HG03039 (cell line): ENCODE measurements around the gene SEMA3B.
"Not testable (repeated sequence)": the region's sequence is repeated elsewhere in the genome, so short reads cannot be mapped to it uniquely, and the experiment has no call there.

Source experiments
- ATAC-seq: cut with Tn5 transposase; IDR thresholded peaks from one replicate; pipeline ENCODE4 v1.9.1; 2021; ENCODE audit warnings: mild to moderate bottlenecking, moderate library complexity; ENCODE audit not compliant: unreplicated experiment

Gene SEMA3B

GRCh38 chr3:50271314-50271936 lies 2.5 kb downstream of the SEMA3B start:
- no peak for ATAC-seq

DNA sequence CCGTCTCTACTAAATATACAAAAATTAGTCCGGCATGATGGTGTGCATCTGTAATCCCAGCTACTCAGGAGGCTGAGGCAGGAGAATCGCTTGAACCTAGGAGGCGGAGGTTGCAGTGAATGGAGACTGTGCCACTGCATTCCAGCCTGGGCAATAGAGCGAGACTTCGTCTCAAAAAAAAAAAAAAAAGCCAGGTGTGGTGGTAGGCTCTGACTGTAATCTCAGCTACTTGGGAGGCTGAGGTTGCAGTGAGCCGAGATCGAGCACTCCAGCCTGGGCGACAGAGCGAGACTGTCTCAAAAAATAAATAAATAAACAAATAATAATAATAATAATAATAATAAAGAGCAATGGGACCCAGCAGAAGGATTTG lies 3.6 kb downstream of the SEMA3B start:
- not testable (repeated sequence) for ATAC-seq

DNA sequence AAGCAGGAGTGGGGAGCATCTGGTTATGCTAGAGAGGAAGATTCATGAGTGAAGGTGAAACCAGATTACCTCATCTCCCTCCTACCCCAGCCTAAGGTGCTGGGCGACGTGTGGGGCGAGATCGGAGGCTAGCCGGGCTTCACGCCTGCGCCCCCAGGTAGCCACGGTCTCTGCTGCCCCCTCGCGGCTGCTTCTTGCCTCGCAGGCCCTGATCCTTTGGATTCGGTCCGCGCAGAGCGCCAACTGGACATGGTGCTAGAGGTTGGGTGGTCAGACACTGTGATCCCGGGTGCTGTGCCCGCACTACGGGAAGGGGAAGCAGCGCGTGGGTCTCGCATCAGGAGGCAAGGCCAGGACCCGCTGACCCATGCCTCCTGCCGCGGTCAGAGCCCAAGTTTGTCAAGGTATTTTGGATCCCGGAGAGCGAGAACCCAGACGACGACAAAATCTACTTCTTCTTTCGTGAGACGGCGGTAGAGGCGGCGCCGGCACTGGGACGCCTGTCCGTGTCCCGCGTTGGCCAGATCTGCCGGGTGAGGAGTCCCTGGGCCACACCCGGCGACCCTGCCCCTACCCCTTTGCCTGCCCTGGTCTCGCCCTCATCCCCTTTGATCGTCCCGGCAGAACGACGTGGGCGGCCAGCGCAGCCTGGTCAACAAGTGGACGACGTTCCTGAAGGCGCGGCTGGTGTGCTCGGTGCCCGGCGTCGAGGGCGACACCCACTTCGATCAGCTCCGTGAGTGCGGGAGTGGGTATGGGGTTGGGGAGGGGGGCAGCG lies 4.2 kb downstream of the SEMA3B start:
- peak; percentile 70 for ATAC-seq

- ATAC-seq = no peak
Measured at GRCh38 chr3:50273689-50274065, 4.7 kb downstream of the SEMA3B start.

GRCh38 chr3:50274371-50275104 lies 5.6 kb downstream of the SEMA3B start:
- ATAC-seq = no peak

DNA sequence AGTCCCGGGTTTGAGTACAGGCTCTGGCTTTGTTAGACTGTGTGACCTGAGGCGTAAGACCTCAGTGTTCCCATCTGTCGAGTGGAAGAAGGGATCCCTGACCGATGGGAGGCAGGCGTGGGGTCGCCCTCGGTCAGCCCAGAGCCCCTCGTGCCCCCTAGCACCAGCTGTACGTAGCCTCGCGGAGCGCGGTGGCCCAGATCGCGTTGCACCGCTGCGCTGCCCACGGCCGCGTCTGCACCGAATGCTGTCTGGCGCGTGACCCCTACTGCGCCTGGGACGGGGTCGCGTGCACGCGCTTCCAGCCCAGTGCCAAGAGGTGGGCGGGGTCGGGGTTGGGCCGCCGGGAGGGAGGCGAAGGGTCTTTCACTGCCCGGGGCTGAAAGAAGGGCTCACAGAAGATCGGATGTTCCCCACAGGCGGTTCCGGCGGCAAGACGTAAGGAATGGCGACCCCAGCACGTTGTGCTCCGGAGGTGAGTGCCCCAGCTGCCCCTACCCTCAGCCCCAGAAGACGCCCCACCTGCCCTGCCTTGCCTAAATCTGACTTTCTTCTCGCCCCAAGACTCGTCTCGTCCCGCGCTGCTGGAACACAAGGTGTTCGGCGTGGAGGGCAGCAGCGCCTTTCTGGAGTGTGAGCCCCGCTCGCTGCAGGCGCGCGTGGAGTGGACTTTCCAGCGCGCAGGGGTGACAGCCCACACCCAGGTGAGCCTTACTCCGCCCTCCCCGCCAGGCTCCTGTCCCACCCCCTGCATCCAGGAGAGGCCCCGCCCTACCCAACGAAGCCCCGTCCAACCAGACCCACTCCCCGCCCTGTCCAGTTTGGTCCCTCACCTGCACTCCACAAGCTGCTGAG lies 6.4 kb downstream of the SEMA3B start:
- no peak for ATAC-seq

DNA sequence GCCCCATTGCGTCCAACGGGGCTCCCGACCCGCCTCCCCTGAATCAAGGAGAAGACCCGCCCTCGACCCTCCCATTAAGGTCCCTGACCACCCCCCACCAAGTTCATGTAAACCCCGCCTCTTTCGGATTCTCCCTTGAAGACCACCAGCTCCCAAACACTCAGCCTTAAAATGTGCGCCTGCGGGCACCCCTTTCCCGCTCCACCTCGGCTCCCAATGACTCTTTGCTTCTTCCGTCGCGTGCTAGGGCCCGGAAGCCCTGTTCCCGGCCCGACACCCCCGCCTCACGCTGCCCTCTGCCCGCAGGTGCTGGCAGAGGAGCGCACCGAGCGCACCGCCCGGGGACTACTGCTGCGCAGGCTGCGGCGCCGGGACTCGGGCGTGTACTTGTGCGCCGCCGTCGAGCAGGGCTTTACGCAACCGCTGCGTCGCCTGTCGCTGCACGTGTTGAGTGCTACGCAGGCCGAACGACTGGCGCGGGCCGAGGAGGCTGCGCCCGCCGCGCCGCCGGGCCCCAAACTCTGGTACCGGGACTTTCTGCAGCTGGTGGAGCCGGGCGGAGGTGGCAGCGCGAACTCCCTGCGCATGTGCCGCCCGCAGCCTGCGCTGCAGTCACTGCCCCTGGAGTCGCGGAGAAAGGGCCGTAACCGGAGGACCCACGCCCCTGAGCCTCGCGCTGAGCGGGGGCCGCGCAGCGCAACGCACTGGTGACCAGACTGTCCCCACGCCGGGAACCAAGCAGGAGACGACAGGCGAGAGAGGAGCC lies 7.2 kb downstream of the SEMA3B start:
- no peak for ATAC-seq

- ATAC-seq = no peak
Measured at GRCh38 chr3:50276762-50277101, 7.8 kb downstream of the SEMA3B start.

DNA sequence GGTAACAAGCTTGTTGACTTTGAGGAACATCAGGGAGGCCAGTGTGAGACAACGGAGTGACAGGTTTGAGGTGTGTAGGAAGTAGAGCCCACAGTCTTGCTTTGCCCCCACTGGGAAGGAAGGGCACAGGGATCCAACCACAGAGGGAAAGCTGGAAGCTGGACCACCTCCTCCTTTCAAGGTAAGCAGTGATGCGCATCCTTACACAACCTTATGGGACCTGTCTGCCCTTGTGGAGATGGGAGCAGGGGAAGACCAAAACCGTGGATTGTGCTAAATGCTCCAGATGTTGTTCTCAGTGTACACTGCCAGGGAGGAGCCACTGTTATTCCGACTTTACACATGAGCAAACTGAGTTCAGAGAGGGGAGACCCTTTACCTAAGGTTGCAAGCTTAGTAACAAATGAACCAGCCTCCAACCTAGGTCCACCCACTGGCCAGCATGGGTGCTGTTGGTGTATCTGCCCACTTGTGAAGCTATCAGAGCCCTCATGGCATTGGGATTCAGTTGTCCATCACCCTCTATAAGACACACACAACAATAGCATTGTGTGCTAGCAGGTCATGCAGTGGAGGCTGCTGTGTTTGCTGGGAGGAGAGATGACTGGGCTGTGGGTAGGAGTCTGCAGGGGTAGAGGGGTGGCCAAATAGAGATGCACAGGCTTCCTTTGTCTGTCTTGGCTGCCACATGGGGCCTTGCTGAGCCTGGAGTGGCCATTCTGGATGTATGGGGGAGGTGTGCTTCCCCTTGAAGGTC lies 9.4 kb downstream of the SEMA3B start:
- ATAC-seq = no peak

DNA sequence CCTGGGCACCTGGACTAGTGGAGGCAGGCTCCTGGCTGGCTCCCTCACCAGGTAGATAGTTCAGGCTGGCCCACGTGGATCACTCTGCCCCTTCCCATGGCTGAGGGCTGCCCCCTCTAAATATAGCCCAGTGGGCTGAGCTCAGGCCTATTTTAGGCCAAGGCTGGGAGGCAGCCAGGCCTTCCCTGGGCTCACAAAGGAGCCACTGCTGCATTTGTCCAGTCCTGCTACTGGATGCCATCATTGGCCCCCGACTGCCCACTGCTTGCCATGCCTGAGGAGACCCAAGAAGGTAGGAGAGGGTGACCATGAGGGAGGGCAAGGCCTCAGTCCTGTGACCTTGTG lies 9.9 kb downstream of the SEMA3B start, which contains the start of gene LSMEM2:
LSMEM2 (plus strand) TSS at position 208 of the 345 bp plus-strand sequence; CDS start at position 235, 27 bp downstream.
- no peak for ATAC-seq

DNA sequence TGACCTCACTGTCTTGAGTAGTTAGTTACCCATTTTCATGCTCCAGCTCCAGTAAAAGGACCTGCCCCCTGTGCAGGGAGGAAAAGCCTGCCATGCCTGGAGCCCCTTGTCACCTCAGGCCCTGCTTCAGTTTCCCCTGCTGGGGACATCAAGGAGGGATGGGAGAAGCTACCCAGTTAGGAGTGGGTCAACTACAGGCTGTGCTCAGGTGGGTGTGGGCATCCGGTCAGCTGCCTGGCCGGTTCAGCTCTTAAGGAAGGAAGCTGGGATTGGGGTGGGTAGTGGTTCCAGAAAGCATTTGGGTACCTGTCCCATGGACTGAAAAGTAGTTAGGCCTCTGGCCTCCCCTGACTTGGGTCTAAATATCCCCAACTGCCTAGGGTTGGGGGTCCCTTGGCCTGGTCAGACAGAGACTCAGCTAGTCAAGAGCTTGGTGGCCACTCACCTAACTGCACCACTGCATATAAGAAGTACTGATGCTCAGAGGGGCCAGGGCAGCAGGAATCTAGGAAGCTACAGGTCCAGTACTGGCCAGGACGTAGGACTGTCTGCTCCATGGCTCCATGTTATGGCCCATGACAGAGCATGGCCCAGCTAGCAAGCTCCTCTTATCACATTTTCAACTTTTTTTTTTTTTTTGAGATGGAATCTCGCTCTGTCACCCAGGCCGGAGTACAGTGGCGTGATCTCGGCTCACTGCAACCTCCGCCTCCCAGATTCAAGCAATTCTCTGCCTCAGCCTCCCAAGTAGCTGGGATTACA lies 10.5 kb downstream of the SEMA3B start:
- ATAC-seq = no peak

DNA sequence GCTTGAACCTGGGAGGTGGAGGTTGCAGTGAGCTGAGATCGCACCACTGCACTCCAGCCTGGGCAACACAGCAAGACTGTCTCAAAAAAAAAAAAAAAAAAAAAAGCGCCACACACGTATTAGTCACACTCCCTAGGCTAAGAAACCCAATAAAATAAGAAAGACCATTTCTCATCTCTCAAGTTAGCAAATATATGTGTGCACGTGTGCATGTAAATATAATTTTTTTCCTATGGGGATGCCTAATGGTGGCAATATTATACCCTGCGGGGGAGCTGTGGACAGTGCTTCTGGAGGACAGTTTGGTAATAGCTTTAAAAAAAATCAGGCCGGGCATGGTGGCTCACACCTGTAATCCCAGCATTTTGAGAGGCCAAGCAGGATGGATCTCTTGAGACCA lies 15.2 kb downstream of the SEMA3B start:
- ATAC-seq = not testable (repeated sequence)

- no peak for ATAC-seq
Measured at GRCh38 chr3:50286322-50287227, 17.6 kb downstream of the SEMA3B start.

DNA sequence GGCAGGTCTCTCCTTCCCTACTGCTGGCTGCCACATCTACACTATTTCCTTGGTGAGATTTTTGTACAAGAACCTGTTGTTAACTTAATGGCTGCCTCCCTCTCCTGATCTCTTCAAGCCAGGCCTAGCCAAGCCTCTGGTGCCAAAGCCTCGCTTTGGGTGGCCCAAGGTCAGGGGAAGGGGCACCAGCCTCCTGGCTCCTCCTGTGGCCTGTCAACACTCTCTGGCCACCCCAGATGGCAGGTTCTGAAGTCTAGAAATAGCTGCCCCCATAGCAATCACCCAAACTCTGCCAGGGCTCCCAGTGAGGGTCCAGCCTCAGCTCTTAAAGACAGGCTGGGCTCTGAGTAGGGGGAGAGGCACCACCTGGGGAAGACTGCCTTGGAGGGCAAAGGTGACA lies 18.3 kb downstream of the SEMA3B start:
- no peak for ATAC-seq

- no peak for ATAC-seq
Measured at GRCh38 chr3:50288387-50289007, 19.6 kb downstream of the SEMA3B start.

DNA sequence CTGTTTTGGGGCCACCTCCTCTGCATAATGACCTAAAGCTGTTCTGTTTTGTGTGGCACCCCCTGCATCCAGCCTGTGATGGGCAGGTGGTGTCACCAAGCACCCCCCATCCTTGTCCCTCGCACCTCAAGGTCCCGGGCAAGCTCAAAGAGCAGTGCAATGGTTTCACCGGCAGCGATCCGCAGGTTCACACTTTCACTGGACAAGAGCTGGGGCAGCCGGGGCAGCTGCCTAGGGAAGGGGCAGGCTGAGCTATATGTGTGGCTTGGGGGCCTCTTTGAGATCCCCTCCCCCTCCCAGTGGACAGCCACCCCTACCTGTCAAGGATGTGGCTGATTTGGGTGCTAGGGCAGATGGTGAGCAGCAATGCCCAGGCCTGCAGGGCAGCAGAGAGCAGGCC lies 20.2 kb downstream of the SEMA3B start:
- ATAC-seq = no peak

DNA sequence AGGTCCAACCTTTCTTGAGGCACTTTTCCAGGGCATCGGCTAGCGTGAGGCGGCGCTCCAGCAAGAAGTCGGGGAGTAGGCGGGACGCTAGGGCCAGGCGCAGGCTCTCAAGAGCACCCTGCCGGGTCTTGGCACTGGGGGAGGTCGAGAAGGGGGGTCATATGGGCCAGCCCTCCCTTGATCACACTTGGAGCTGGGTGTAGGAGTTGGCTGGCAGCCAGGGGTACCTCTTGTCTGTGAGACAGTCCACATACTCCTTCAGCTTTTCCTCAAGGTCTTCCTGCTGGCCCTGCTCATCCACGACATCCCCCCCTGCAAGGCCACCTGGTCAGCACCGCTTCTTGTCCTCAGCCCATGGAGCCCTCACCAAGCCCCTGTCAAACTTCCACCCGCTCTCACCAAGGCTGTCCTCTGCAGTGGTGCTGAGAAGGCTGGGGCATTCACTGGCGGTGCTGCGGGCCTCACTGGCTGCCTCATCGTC lies 21.3 kb downstream of the SEMA3B start:
- no peak for ATAC-seq
